ENCODE data around the gene CYFIP1. TPM values are rescaled to one million over a fixed set of nuclear protein-coding genes. Genes with fewer than 3 reads are reported as not detected.

The CYFIP1 gene
- total and polyA plus RNA-seq, 2 of the 13 experiments (the other 11 are each of a cell fraction or from before 2014, with no cell fraction given) = 38.1 to 58.3 TPM

DNA sequence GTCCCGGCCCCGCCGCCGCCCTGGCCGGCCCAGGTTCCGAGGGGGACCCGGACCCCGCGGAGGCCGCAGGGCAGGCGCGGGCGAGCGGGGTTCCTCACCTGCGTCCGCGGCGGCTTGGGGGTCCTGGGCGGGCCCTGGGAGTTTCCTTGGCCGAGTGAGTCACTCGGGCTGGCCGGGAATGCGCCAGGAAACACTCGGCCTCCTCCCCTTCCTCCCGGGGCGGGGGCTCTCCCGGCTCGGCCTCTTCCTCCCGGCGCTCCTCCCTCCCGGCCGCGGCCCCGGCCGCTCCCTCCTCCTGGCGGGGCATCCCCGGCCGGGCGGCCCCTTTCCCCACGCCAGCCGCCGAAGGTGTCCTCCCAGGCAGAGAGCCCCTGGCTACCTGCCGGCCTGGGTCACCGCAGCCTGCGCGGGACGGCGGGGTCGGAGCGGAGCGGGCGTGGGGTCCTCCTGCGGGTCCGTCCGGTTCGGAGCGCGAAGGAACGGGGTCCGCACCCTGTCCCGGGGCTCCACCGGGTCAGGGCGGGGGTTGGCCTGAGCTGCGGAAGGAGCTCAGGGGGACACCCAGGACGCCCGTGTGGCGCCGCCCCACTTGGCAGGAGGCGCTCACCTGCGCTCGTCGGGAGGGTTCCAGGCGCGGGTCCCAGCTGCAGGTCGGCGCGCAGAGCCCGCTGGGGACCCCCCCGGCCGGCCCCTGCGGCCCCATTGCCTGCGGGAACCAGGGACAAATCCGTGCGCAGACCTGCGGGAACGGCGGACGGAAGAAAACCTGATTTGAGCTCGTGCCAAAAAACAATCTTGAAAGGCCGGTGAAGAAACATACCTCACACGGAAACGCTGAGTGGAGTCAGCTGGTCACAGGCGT lies at the start of gene CYFIP1 (continued):
- TF ChIP-seq ATF5 (CRISPR knock-in tag; IDR thresholded peaks at IDR 0.05; ENCODE audit: low read depth) (no peak), ZNF607 (CRISPR knock-in tag; IDR thresholded peaks at IDR 0.05; ENCODE audit: borderline replicate concordance) (0 out of 2 replicates have a peak, but pooled peaks have one; percentile 83), POLR2AphosphoS2 (IDR thresholded peaks at IDR 0.05; ENCODE audit: low read depth, low read length) (no peak), ZNF577 (CRISPR knock-in tag; IDR thresholded peaks at IDR 0.05; ENCODE audit: borderline replicate concordance, low read depth) (no peak), GATA4 (IDR thresholded peaks at IDR 0.05; ENCODE audit: borderline replicate concordance, low read depth) (0 out of 2 replicates have a peak, but pooled peaks have one; percentile 21), SP2 (CRISPR knock-in tag; IDR thresholded peaks at IDR 0.05) (no peak), ISX (CRISPR knock-in tag; conservative IDR thresholded peaks at IDR 0.05) (no peak), NFE2 (CRISPR knock-in tag; IDR thresholded peaks at IDR 0.05) (no peak), PPARG (CRISPR knock-in tag; conservative IDR thresholded peaks at IDR 0.05) (peak; percentile 14; the same call in 1 of the 2 replicates), MED1 (CRISPR knock-in tag; IDR thresholded peaks at IDR 0.05) (no peak), MAZ (IDR thresholded peaks at IDR 0.05; ENCODE audit: borderline replicate concordance, low read depth, low read length) (peak; percentile 62; the same call in 1 of the 2 replicates), MAZ (CRISPR knock-in tag; IDR thresholded peaks at IDR 0.05; ENCODE audit: low read depth) (peak; percentile 68), TBX2 (CRISPR knock-in tag; IDR thresholded peaks at IDR 0.05; ENCODE audit: borderline replicate concordance) (peak; percentile 47; the same call in 1 of the 2 replicates), KLF6 (CRISPR knock-in tag; IDR thresholded peaks at IDR 0.05) (0 out of 2 replicates have a peak, but pooled peaks have one; percentile 19), MTERF4 (CRISPR knock-in tag; IDR thresholded peaks at IDR 0.05) (0 out of 2 replicates have a peak, but pooled peaks have one; percentile 20), ZNF841 (CRISPR knock-in tag; IDR thresholded peaks at IDR 0.05; ENCODE audit: borderline replicate concordance) (no peak), ZNF225 (CRISPR knock-in tag; IDR thresholded peaks at IDR 0.05) (no peak), ZNF878 (CRISPR knock-in tag; IDR thresholded peaks at IDR 0.05) (no peak), ZBTB2 (CRISPR knock-in tag; IDR thresholded peaks at IDR 0.05; ENCODE audit: low read depth) (peak; percentile 57), SOX6 (IDR thresholded peaks at IDR 0.05) (no peak), SOX6 (CRISPR knock-in tag; IDR thresholded peaks at IDR 0.05) (peak; percentile 16; the same call in 1 of the 2 replicates)
- TF ChIP-seq, protein P1, sequence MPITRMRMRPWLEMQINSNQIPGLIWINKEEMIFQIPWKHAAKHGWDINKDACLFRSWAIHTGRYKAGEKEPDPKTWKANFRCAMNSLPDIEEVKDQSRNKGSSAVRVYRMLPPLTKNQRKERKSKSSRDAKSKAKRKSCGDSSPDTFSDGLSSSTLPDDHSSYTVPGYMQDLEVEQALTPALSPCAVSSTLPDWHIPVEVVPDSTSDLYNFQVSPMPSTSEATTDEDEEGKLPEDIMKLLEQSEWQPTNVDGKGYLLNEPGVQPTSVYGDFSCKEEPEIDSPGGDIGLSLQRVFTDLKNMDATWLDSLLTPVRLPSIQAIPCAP (CRISPR knock-in tag; IDR thresholded peaks at IDR 0.05; ENCODE audit: low read depth) = no peak
- TF ChIP-seq, protein P2, sequence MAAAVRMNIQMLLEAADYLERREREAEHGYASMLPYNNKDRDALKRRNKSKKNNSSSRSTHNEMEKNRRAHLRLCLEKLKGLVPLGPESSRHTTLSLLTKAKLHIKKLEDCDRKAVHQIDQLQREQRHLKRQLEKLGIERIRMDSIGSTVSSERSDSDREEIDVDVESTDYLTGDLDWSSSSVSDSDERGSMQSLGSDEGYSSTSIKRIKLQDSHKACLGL (CRISPR knock-in tag; IDR thresholded peaks at IDR 0.05) = peak; percentile 88
- TF ChIP-seq, protein P3, sequence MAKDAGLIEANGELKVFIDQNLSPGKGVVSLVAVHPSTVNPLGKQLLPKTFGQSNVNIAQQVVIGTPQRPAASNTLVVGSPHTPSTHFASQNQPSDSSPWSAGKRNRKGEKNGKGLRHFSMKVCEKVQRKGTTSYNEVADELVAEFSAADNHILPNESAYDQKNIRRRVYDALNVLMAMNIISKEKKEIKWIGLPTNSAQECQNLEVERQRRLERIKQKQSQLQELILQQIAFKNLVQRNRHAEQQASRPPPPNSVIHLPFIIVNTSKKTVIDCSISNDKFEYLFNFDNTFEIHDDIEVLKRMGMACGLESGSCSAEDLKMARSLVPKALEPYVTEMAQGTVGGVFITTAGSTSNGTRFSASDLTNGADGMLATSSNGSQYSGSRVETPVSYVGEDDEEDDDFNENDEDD (CRISPR knock-in tag; IDR thresholded peaks at IDR 0.05; ENCODE audit: borderline replicate concordance) = peak; percentile 39; the same call in 1 of the 2 replicates
